ENCODE results near the gene PDS5A.
"Not testable (repeated sequence)": the region's sequence is repeated elsewhere in the genome, so short reads cannot be mapped to it uniquely, and the experiment has no call there.

Gene PDS5A

DNA sequence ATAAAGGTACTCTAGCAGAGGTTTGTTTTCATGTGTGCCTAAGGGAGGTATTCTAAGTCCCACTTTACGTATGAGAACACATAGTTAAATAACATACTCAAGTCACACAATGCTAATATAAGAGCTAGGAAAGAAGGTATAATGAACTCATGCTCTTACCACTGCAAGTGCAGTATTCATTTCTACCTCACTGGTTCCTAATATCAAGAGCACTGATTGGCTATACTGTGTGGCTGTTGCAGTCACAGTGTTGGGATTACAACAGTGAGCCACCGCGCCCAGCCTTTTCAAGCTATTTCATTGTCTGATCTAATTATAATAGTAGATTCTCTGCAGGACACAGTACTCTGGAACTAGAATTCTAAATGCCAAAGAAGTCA lies 84.0 kb downstream of the PDS5A start:
- DNase-seq, result no peak

DNA sequence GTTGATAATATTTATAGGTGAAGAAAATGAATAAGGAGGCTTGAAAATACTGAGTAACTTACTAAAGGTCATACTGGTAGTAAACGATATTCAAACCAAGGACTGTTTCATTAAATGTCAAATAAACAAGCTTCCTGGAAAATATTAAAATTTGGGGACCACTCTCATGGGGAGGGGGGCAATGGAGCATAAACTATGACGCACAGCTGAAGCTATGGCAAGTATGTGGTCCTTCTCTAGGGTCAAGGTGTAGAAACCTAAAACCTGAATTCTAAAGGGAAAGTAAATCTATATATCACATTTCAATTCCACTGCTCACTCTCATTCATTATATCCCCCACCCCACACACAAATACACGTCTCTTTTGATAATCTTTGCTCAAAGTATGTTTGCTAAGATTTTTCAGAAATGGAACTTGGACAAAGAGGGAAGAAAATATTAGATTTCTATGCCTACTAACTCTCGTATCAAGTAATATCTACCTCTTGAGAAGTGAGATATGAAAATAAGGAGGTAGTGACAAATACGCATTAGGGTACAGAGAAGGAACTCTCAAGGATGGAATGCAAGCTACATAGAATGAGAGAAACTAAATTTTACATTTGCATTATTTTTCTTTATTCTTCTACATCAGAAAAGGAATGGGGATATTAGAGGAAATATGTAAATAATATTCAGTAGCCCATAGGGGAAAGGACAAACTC lies 84.6 kb downstream of the PDS5A start:
- DNase-seq, result no peak

DNA sequence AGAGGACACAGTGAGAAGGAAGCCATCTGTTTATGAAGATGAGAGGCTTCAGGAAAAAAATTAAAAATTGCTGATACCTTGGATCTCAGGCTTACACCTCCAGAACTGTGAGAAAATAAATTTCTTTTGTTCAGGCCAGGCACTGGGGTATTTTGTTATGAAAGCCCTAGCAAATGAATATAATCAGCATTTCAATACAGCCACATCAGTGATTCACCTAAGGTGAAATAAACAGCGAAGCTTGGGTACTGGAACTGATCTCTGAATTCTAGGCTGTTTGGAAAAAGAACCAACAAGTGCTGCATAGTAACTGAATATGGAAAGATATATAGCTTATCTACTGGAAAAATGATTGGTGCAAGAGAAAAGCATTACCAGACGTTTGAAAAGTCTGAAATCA lies 88.5 kb downstream of the PDS5A start:
- no peak for DNase-seq

- DNase-seq, result no peak
Measured at GRCh38 chr4:39888541-39888940, 89.2 kb downstream of the PDS5A start.

DNA sequence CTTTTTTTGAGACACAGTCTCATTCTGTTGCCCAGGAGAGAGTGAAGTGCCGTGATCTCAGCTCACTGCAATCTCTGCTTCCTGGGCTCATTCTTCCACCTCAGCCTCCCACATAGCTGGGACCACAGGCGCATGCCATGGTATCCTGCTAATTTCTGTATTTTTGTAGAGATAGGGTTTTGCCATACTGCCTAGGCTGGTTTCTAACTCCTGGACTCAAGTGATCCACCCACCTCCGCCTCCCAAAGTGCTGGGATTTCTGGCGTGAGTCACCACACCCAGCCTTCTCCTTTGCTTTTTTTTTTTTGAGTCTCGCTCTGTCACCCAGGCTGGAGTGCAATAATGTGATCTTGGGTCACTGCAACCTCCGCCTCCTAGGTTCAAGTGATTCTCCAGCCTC lies 94.1 kb downstream of the PDS5A start:
- DNase-seq, result no peak

DNA sequence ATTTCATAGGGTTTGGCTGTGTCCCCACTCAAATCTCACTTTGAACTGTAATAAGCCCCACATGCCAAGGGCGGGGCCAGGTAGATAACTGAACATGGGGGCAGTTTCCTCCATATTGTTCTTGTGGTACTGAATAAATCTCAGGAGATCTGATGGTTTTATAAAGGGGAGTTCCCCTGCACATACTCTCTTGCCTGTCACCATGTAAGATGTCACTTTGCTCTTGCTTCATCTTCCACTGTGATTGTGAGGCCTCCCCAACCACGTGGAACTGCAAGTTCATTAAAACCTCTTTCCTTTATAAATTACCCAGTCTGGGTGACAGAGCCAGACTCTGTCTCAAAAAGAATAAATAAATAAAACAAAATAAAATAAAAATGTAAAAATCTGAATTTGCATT lies 95.9 kb downstream of the PDS5A start:
- no peak for DNase-seq

DNA sequence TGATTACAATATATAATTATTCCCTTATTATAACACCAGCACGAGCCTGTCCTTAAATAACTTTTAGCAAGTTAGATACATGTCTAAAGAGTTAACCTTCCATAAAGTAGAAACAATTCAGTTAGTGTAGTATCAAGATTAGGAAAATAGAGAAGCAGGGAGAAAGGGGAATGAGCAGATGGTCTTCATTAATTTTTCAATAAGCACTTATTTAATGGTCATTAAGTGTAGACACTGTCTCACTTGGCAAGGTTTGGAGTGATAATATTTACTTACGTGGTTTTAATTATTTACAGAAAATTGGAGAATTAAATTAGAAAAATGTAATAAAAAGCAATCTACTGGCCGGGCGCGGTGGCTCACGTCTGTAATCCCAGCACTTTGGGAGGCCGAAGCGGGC lies 99.7 kb downstream of the PDS5A start:
- DNase-seq, result no peak

DNA sequence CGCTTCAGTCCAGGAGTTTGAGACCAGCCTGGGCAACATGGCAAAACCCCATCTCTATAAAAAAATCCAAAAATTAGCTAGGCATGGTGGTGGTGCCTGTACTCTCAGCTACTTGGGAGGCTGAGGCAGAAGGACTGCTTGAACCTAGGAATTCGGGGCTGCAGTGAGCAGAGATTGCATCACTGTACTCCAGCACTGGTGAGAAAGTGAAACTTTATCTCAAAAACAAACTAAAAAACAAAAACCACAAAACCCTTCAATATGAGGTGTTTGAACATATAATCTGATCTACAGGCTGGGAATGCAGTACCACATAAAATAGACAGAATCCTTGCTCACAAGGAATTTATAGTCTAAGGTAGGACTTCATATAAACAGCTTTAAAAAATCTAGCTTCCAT lies 103.9 kb downstream of the PDS5A start:
- DNase-seq, result no peak

- DNase-seq, result no peak
Measured at GRCh38 chr4:39865280-39865679, 112.4 kb downstream of the PDS5A start.

DNA sequence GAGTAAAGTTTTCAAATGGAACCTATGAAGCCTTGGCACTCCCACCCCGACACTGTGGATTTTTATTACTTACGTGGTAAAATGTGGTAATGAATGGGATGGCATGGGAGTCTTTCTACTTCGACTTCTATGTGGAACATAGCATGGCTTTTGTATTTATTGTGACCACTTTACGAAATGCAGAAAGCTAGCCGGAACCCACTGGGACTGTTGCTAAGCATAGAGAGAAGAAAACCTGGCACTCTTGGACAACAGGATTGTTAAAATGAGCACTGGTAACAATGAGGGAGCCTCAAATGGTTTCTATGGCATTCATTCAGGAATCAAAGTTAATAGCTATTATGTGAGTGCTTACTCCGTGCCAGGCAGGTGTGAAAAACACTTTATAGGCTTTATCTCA lies 113.3 kb downstream of the PDS5A start:
- no peak for DNase-seq

DNA sequence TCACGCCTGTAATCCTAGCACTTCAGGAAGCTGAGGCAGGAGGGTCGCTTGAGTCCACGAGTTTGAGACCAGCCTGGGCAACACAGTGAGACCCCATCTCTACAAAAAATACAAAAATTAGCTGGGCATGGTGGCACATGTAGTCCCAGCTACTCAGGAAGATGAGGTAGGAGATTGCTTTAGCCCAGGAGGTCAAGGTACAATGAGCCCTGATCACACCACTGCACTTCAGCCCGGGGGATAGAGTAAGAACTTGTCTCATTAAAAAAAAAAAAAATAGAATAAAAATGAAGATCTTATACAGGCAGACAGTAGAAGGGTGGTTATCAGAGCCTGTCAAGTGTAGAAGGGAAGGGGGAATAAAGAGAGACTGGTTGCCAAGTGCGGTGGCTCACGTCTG lies 116.9 kb downstream of the PDS5A start:
- no peak for DNase-seq

GRCh38 chr4:39855909-39856512 lies 121.7 kb downstream of the PDS5A start:
- DNase-seq, result no peak

DNA sequence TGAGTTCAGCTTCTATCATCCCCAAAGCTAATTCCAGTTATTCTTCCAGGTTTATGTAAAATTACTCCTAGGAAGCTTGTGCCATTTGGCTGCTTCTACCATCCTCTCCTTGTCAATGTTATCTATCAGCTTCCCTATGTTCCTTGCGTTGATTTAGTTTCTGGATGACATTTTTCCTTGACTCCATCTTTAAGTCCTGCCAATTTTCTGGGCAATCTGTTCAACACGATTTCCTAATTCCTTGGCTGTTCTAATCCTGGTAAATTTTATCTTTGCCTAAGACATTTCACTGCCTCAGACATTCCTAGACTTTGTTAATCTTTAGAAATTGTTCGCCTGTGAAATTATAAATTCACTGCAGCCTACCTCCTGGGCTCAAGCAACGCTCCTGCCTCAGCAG lies 125.1 kb downstream of the PDS5A start:
- DNase-seq, result no peak

DNA sequence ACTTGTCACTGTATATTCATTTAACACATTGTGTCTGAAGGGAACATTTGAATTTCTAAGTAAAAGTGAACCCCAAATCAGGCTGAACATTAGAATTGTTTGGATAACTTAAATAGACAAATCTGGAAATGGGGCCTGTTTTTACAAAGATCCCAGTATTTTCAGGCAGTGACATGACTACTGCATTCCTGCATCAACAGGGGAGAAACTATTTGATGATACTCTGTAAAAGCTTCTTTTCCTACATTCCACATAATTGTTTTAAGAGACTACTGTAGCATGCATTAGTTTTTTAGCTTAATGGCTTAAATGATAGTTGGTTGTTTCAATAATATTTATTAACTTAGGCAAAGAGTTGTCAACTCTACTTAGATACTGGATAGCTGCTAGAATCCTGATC lies 127.0 kb downstream of the PDS5A start:
- DNase-seq, result no peak

GRCh38 chr4:39846705-39847104 lies 131.0 kb downstream of the PDS5A start:
- no peak for DNase-seq

GRCh38 chr4:39846120-39846519 lies 131.6 kb downstream of the PDS5A start:
- DNase-seq, result no peak

- no peak for DNase-seq
Measured at GRCh38 chr4:39841894-39842293, 135.8 kb downstream of the PDS5A start.

DNA sequence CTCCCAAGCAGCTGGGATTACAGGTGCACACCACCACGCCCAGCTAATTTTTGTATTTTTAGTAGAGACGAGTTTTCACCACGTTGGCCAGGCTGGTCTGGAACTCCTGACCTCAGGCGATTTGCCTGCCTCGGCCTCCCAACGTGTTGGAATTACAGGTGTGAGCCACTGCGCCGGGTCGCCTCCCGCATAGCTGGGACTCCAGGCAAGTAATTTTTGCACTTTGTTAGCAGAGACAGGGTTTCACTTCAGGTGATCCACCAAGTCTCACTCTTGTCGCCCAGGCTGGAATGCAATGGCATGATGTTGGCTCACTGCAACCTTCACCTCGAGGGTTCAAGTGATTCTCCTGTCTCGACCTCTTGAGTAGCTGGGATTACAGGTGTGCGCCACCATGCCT lies 137.2 kb downstream of the PDS5A start:
- not testable (repeated sequence) for DNase-seq

DNA sequence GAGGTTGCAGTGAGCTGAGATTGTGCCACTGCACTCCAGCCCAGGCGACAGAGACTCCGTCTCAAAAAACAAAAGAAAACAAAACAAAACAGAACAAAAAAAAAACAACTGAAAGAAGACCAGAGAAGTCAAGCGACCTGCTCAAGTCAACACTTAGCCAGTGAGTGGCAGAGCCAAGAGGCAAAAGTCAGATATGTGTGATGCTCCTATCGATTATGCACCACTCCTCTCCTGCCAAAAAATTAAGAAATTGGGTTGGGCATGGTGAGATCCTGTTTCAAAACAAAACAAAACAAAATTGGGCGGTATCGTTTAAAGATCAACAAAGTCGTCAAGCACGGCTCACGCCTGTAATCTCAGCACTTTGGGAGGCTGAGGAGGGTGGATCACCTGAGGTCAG lies 137.7 kb downstream of the PDS5A start:
- no peak for DNase-seq

GRCh38 chr4:39838431-39838830 lies 139.3 kb downstream of the PDS5A start:
- DNase-seq, result not testable (repeated sequence)

GRCh38 chr4:39834269-39834668 lies 143.4 kb downstream of the PDS5A start:
- no peak for DNase-seq

GRCh38 chr4:39825741-39826231 lies 151.9 kb downstream of the PDS5A start:
- no peak for DNase-seq

- DNase-seq, result no peak
Measured at GRCh38 chr4:39825090-39825489, 152.6 kb downstream of the PDS5A start.

DNA sequence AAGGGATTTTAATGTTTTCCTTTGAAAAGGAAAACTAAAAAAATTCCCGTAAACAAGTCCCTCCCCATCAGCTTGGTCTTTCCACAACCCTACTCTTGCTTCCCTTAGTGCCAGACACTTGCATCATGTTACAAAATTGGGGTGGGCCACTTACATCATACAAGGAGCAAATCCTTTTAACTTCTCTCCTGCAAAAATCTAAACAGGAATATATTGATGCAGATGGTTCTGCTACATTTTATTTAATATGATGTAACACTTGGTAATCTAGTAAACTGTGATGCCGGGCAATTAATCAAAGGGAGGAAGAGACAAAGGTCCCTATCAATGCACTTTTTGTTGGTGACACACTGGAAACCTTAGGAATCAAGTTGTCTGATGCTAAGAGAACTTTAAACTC lies 154.5 kb downstream of the PDS5A start:
- no peak for DNase-seq

DNA sequence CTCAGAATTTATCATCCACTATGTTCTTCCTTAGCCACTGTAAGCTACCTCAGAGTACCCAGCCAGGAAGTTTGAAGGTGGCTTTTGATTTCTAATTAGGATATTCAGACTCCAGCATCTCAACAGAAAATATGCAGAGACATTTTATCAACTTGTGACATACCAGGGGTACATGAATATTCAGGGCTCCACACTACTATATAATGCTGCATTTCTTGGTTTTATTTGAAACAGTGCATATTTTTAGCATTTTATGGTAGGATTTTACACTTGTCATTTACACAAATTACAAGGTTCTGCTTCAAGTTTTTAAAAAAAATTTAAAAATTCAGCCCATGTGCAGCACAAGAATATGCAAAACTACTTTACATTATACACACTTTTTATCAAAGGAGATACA lies 155.0 kb downstream of the PDS5A start:
- DNase-seq, result no peak

Data from activated CD8-positive, alpha-beta memory T cell treated with anti-CD3 and anti-CD28 coated beads for 24 hours (primary cell).